IMR-90 (cell line): ENCODE results near the gene RAD51B. TPM values are rescaled to one million over a fixed set of nuclear protein-coding genes. Genes with fewer than 3 reads are reported as not detected.

Experiments used
- ATAC-seq: fragments of 200-7000 bp; cut with Tn5 transposase; 2 replicates; pipeline ENCODE4 v1.9.1; 2020; ENCODE audit warnings: low read depth, mild to moderate bottlenecking, moderate library complexity
- BruUV-seq: library from RNA; stranded (reverse); fragments of 400-500 nt; replicated peaks from 2 replicates; lab custom pipeline; 2021; lab: Mats Ljungman, UMichigan
- CTCF ChIA-PET: fragments of 300-600 bp; formaldehyde crosslinking; extraction: SDS; loops from one replicate; lab custom pipeline; 2021; ENCODE audit warnings: antibody characterized with exemption; lab: Yijun Ruan, JAX
- POLR2A ChIA-PET: fragments of 300-600 bp; sonication (Branson Sonifier 250); formaldehyde crosslinking; loops from one replicate; lab custom pipeline; 2022; ENCODE audit warnings: antibody characterized with exemption; ENCODE audit not compliant: unreplicated experiment; lab: Charles Lee
- DNase-seq: peaks from one replicate; pipeline ENCODE4 v3.0.0; 2013
- H2AFZ ChIP-seq: replicated peaks from 2 replicates; pipeline ENCODE3; 2013; ENCODE audit warnings: low read length, mild to moderate bottlenecking; ENCODE audit not compliant: poor library complexity
- H2AK5ac ChIP-seq: 2 replicates; pipeline ENCODE4 v1.6.1; 2013; ENCODE audit warnings: low read depth, low read length, inconsistent platforms
- H2AK9ac ChIP-seq: replicated peaks from 2 replicates; pipeline ENCODE3; 2013; ENCODE audit warnings: mild to moderate bottlenecking, low read depth, low read length, moderate library complexity; ENCODE audit not compliant: poor library complexity
- H2BK120ac ChIP-seq: 2 replicates; pipeline ENCODE4 v1.6.1; 2013; ENCODE audit warnings: low read depth, low read length, inconsistent platforms
- H2BK15ac ChIP-seq: 3 replicates; pipeline ENCODE4 v1.6.1; 2013; ENCODE audit warnings: low read depth, low read length, inconsistent platforms
- H2BK20ac ChIP-seq: 2 replicates; pipeline ENCODE4 v1.6.1; 2013; ENCODE audit warnings: low read depth, mild to moderate bottlenecking, inconsistent platforms, low read length, moderate library complexity
- H2BK5ac ChIP-seq: 2 replicates; pipeline ENCODE4 v1.6.1; 2013; ENCODE audit warnings: mild to moderate bottlenecking, low read depth, low read length, inconsistent platforms; ENCODE audit not compliant: poor library complexity, severe bottlenecking
- H3K14ac ChIP-seq: replicated peaks from 2 replicates; pipeline ENCODE4 v1.6.1; 2013; ENCODE audit warnings: low read depth, low read length, inconsistent platforms
- H3K18ac ChIP-seq: 2 replicates; pipeline ENCODE4 v1.6.1; 2013; ENCODE audit warnings: low read depth, low read length, control low read depth
- H3K23ac ChIP-seq: 2 replicates; pipeline ENCODE4 v1.6.1; 2013; ENCODE audit warnings: low read depth, low read length, inconsistent platforms
- H3K27ac ChIP-seq: 2 replicates; pipeline ENCODE4 v1.5.1; 2013; ENCODE audit warnings: mild to moderate bottlenecking, control low read depth, low read length; ENCODE audit not compliant: insufficient read depth
- H3K27me3 ChIP-seq: 2 replicates; pipeline ENCODE4 v1.6.1; 2013; ENCODE audit warnings: low read length; ENCODE audit not compliant: control insufficient read depth, insufficient read depth
- H3K36me3 ChIP-seq: 2 replicates; pipeline ENCODE4 v1.6.1; 2013; ENCODE audit warnings: low read length, mixed read lengths; ENCODE audit not compliant: control insufficient read depth, insufficient read depth
- H3K4ac ChIP-seq: 2 replicates; pipeline ENCODE4 v1.6.1; 2013; ENCODE audit warnings: low read depth, low read length, inconsistent platforms
- H3K4me1 ChIP-seq: 2 replicates; pipeline ENCODE4 v1.6.1; 2013; ENCODE audit warnings: low read length, mixed read lengths; ENCODE audit not compliant: control insufficient read depth, insufficient read depth
- H3K4me2 ChIP-seq: 2 replicates; pipeline ENCODE4 v1.6.1; 2013; ENCODE audit warnings: low read depth, mild to moderate bottlenecking, control low read depth, low read length, moderate library complexity
- H3K4me3 ChIP-seq: 2 replicates; pipeline ENCODE4 v1.5.1; 2013; ENCODE audit warnings: low read depth, mild to moderate bottlenecking, control low read depth, low read length, moderate library complexity; ENCODE audit not compliant: insufficient read depth
- H3K56ac ChIP-seq: 2 replicates; pipeline ENCODE4 v1.6.1; 2013; ENCODE audit warnings: low read length, inconsistent platforms; ENCODE audit not compliant: insufficient read depth; ENCODE audit errors: extremely low read depth
- H3K79me1 ChIP-seq, 2 experiments: 2 replicates each; pipeline ENCODE4 v1.6.1; 2013; ENCODE audit warnings: low read length in 2 of 2, inconsistent platforms in 1 of 2, low read depth in 1 of 2
- H3K9ac ChIP-seq: 2 replicates; pipeline ENCODE4 v1.6.1; 2013; ENCODE audit warnings: low read depth, low read length, control low read depth
- H3K9me1 ChIP-seq: 2 replicates; pipeline ENCODE4 v1.6.1; 2013; ENCODE audit warnings: low read length, inconsistent platforms; ENCODE audit not compliant: insufficient read depth
- H3K9me3 ChIP-seq: 2 replicates; pipeline ENCODE4 v1.6.1; 2013; ENCODE audit warnings: low read length; ENCODE audit not compliant: control insufficient read depth, insufficient read depth
- H4K20me1 ChIP-seq: 2 replicates; pipeline ENCODE4 v1.6.1; 2013; ENCODE audit warnings: low read length, inconsistent platforms; ENCODE audit not compliant: insufficient read depth
- H4K5ac ChIP-seq: 2 replicates; pipeline ENCODE4 v1.6.1; 2013; ENCODE audit warnings: mild to moderate bottlenecking, low read depth, low read length, control low read depth
- H4K8ac ChIP-seq, 2 experiments: 2 replicates each; pipeline ENCODE4 v1.6.1; 2013; ENCODE audit warnings: low read depth in 2 of 2, low read length in 2 of 2, control low read depth in 1 of 2, inconsistent platforms in 1 of 2
- H4K91ac ChIP-seq: 2 replicates; pipeline ENCODE4 v1.6.1; 2013; ENCODE audit warnings: low read depth, low read length, inconsistent platforms; ENCODE audit not compliant: insufficient read depth
- CEBPB ChIP-seq: IDR thresholded peaks from 2 replicates; pipeline ENCODE4 v1.6.1; 2012; ENCODE audit warnings: low read depth, low read length, improper control_type of control experiment
- MAFK ChIP-seq: IDR thresholded peaks from 2 replicates; pipeline ENCODE4 v1.6.1; 2012; ENCODE audit warnings: low read depth, low read length, improper control_type of control experiment
- WGBS, 2 experiments: methylation state at CpG; one replicate each; pipeline versions ENCODE4 v1.1.5 to v1.1.7; 2013; ENCODE audit warnings: missing lambda C conversion rate in 2 of 2; ENCODE audit not compliant: insufficient read length in 1 of 2; ENCODE audit errors: extremely low coverage in 2 of 2; 5-methylcytosine and 5-hydroxymethylcytosine counted together
- dilution Hi-C: fragments of 300-500 bp; cut with HindIII; formaldehyde crosslinking; loops from one replicate; pipeline ENCODE4 v1.14.3; 2018; ENCODE audit warnings: low sequenced_read_pairs; ENCODE audit not compliant: unreplicated experiment
- in situ Hi-C: fragments of 300-500 bp; cut with MboI; formaldehyde crosslinking; loops from 3 replicates; pipeline ENCODE4 v1.14.3; 2019; ENCODE audit warnings: low sequenced_read_pairs, inconsistent platforms, mixed read lengths
- intact Hi-C: fragments of 100-400 bp; cut with micrococcal nuclease; formaldehyde crosslinking; loops from 2 replicates; pipeline ENCODE4 v1.10.0; 2022
- polyA plus RNA-seq, 3 experiments: library from polyadenylated mRNA; depleted of rRNA; stranded (reverse); fragments of >200 nt; gene quantifications; 2 replicates each; pipeline ENCODE4 v1.2.3, GENCODE V29; 2012; ENCODE audit warnings: low replicate concordance in 1 of 3
- total RNA-seq: library from RNA; depleted of rRNA; stranded (reverse); fragments of >200 nt; gene quantifications from 2 replicates; pipeline ENCODE4 v1.2.3, GENCODE V29; 2012

Gene RAD51B
- total and polyA plus RNA-seq, 2 of the 4 experiments (the other 2 are of a cell fraction): 5.1 to 18.8 TPM

GRCh38 chr14:68495101-68496039, 675.8 kb downstream of the RAD51B start:
- Histone ChIP-seq H3K14ac (no peak overlapping the region), H2BK15ac (no peak overlapping the region), H3K4me1 (no peaks in the 10 kb centered on the region), H3K79me1 (no peaks in the 10 kb centered on the region), H3K18ac (no peak overlapping the region), H2BK5ac (no peak overlapping the region), H4K20me1 (no peaks in the 10 kb centered on the region), H3K27ac (no peak overlapping the region), H3K4me3 (no peak overlapping the region), H2AK5ac (no peak overlapping the region), H3K56ac (no peak overlapping the region), H3K27me3 (no peaks in the 10 kb centered on the region), H3K9me1 (no peaks in the 10 kb centered on the region), H4K5ac (no peak overlapping the region), H2BK120ac (no peak overlapping the region), H3K4ac (no peak overlapping the region), H3K4me2 (no peak overlapping the region), H3K23ac (no peak overlapping the region), H3K9ac (no peak overlapping the region), H4K91ac (no peak overlapping the region), H2AFZ (no peak overlapping the region), H2AK9ac (no peak overlapping the region), H2BK20ac (no peak overlapping the region), H3K36me3 (no peaks in the 10 kb centered on the region), H3K9me3 (no peaks in the 10 kb centered on the region), H4K8ac (no peak overlapping the region)
- DNase-seq: no peak
- ChIA-PET CTCF (no interaction called here), POLR2A (no interaction called here)
- no CpG with 5 or more reads among the region's 14 CpGs for WGBS, 2 experiments
- no peak for TF ChIP-seq CEBPB
- no peak for TF ChIP-seq MAFK
- intact Hi-C loops: no loop called here
- in situ Hi-C loops: no loop called here
- BruUV-seq: no TSS peak
- ATAC-seq: no peak
- dilution Hi-C loops: no loop called here
